Naive thymus-derived CD4-positive, alpha-beta T cell (primary cell): ENCODE measurements around the gene LASP1. TPM values are rescaled to one million over a fixed set of nuclear protein-coding genes. Genes with fewer than 3 reads are reported as not detected.

Experiments
- ATAC-seq: fragments of 150-1000 bp; cut with Tn5 transposase; 2 replicates; pipeline ENCODE4 v1.10.0; 2021; ENCODE audit warnings: mild to moderate bottlenecking, moderate library complexity
- CTCF ChIA-PET: fragments of 350-600 bp; sonication (Branson Sonifier 250); formaldehyde crosslinking; loops from one replicate; lab custom pipeline; 2021; ENCODE audit warnings: antibody characterized with exemption; lab: Charles Lee
- POLR2A ChIA-PET: fragments of 350-600 bp; sonication (Branson Sonifier 250); formaldehyde crosslinking; loops from one replicate; lab custom pipeline; 2021; ENCODE audit warnings: antibody characterized with exemption, inconsistent platforms; lab: Charles Lee
- DNase-seq, 9 donors: peaks; one replicate each; pipeline versions ENCODE4 v3.0.0 to v3.0.0-alpha.2; 2020 to 2022; ENCODE audit warnings: mixed read lengths in 1 of 9
- H3K27ac ChIP-seq: one replicate; pipeline ENCODE4 v1.7.0; 2013; ENCODE audit warnings: mild to moderate bottlenecking, low read depth, low read length, moderate library complexity
- H3K27me3 ChIP-seq, 2 donors: one replicate each; pipeline ENCODE4 v1.7.0; 2013; ENCODE audit warnings: low read length in 2 of 2, mild to moderate bottlenecking in 2 of 2, moderate library complexity in 2 of 2; ENCODE audit not compliant: control insufficient read depth in 2 of 2, insufficient read depth in 2 of 2
- H3K36me3 ChIP-seq, 3 experiments: 1 replicate in 2 of 3; 2 replicates in 1 of 3; pipeline ENCODE4 v1.7.0; 2013; ENCODE audit warnings: low read length in 3 of 3, mild to moderate bottlenecking in 3 of 3, moderate library complexity in 1 of 3; ENCODE audit not compliant: insufficient read depth in 3 of 3, control insufficient read depth in 2 of 3
- H3K4me1 ChIP-seq, 2 donors: one replicate each; pipeline ENCODE4 v1.7.0; 2013; ENCODE audit warnings: low read length in 2 of 2, mild to moderate bottlenecking in 2 of 2, moderate library complexity in 1 of 2; ENCODE audit not compliant: control insufficient read depth in 2 of 2, insufficient read depth in 2 of 2
- H3K4me3 ChIP-seq: 2 replicates; pipeline ENCODE4 v1.7.0; 2013; ENCODE audit warnings: mild to moderate bottlenecking, low read length
- H3K9me3 ChIP-seq, 3 experiments: 1 replicate in 2 of 3; 2 replicates in 1 of 3; pipeline ENCODE4 v1.7.0; 2013; ENCODE audit warnings: low read length in 3 of 3; ENCODE audit not compliant: control insufficient read depth in 2 of 3
- H3K27ac Mint-ChIP-seq, 9 donors: one replicate each; pipeline ENCODE4 v1.8.0; 2020 to 2022; ENCODE audit warnings: mixed read lengths in 9 of 9, mild to moderate bottlenecking in 8 of 9, moderate library complexity in 5 of 9, inconsistent platforms in 2 of 9
- H3K27me3 Mint-ChIP-seq, 5 donors: one replicate each; pipeline ENCODE4 v1.8.0; 2021 to 2022; ENCODE audit warnings: mixed read lengths in 5 of 5, mild to moderate bottlenecking in 1 of 5
- H3K36me3 Mint-ChIP-seq, 5 donors: one replicate each; pipeline ENCODE4 v1.8.0; 2020 to 2022; ENCODE audit warnings: mixed read lengths in 5 of 5, mild to moderate bottlenecking in 3 of 5, inconsistent platforms in 1 of 5
- H3K4me1 Mint-ChIP-seq, 7 donors: one replicate each; pipeline ENCODE4 v1.8.0; 2020 to 2022; ENCODE audit warnings: mixed read lengths in 7 of 7, mild to moderate bottlenecking in 3 of 7, inconsistent platforms in 1 of 7
- H3K4me3 Mint-ChIP-seq, 10 donors: one replicate each; pipeline ENCODE4 v1.8.0; 2020 to 2022; ENCODE audit warnings: mild to moderate bottlenecking in 10 of 10, mixed read lengths in 10 of 10, moderate library complexity in 6 of 10, inconsistent platforms in 2 of 10
- H3K9me3 Mint-ChIP-seq, 11 donors: one replicate each; pipeline ENCODE4 v1.8.0; 2020 to 2022; ENCODE audit warnings: mixed read lengths in 11 of 11, mild to moderate bottlenecking in 4 of 11, inconsistent platforms in 1 of 11, moderate library complexity in 1 of 11
- intact Hi-C, 2 donors: fragments of 100-400 bp; cut with micrococcal nuclease; formaldehyde crosslinking; loops; one replicate each; pipeline ENCODE4 v1.15.1; 2023
- microRNA-seq: library from miRNA; unstranded; fragments of <30 nt; microRNA quantifications from one replicate; pipeline ENCODE4 v1.2.0, GENCODE V29; 2022; ENCODE audit warnings: borderline microRNAs expressed
- polyA plus RNA-seq, 2 donors: library from polyadenylated mRNA; unstranded; fragments of 300-500 nt; fragmentation: Illumina TruSeq; gene quantifications; one replicate each; pipeline ENCODE4 v1.2.3, GENCODE V29; 2021
- total RNA-seq, 6 experiments: library from RNA in 5 of 6; stranded (reverse) in 5 of 6; gene quantifications; 1 replicate in 5 of 6; 2 replicates in 1 of 6; pipeline ENCODE4 v1.2.3 and lab custom pipeline; 2021 to 2026

LASP1 gene
- total and polyA plus RNA-seq, 7 experiments from 2014 or later: 43.4 to 199 (median 104) TPM

- Mint-ChIP-seq H3K27me3 (peaks cover 0 to 6% (median 0%) of the 10 kb centered on the region in 5 donors), H3K4me1 (peaks cover 14 to 31% (median 18%) of the 10 kb centered on the region in 7 donors), H3K4me3 (no peak overlapping the region), H3K36me3 (no peaks in the 10 kb centered on the region), H3K27ac (no peak overlapping the region), H3K9me3 (no peaks in the 10 kb centered on the region)
- Histone ChIP-seq H3K9me3 (no peaks in the 10 kb centered on the region), H3K27ac (no peak overlapping the region), H3K36me3 (no peaks in the 10 kb centered on the region), H3K4me3 (no peak overlapping the region), H3K4me1 (peaks cover 0 to 16% of the 10 kb centered on the region in 2 donors), H3K27me3 (no peaks in the 10 kb centered on the region)
- CTCF ChIA-PET: no interaction called here
- DNase-seq: no peak
- intact Hi-C loops: no loop called here
- ATAC-seq: no peak
- POLR2A ChIA-PET: no interaction called here
These were observed 100.9 kb downstream of the LASP1 start for GRCh38 chr17:38970804-38971203.

Small RNA genes lying within 50 kb of the gene (microRNA-seq; reads per million reads assigned to microRNA genes)
- gene MIR4727 (1.6 reads per million), gene MIR6779 (not detected)

Other genes with a start within 250 kb of the LASP1 start
- 10 to 100 TPM in 1 of 5 experiments, under 1 TPM in 4; 0.19 to 13.4 (median 0.34) TPM for gene EPOP, start 195.1 kb upstream of the LASP1 start, total RNA-seq
- gene EPOP, start 195.1 kb upstream of the LASP1 start, polyA plus RNA-seq: not detected
- gene MLLT6, start 164.8 kb upstream of the LASP1 start, total RNA-seq: 100 to 1,000 TPM; 287 to 533 (median 384) TPM
- gene MLLT6, start 164.8 kb upstream of the LASP1 start, polyA plus RNA-seq: 10 to 100 TPM; 10.2 to 11.7 TPM
- 10 to 100 TPM in 3 of 5 experiments, 1 to 10 TPM in 2; 8.0 to 39.6 (median 12.9) TPM for gene CISD3, start 139.7 kb upstream of the LASP1 start, total RNA-seq
- 10 to 100 TPM; 33.0 to 39.0 TPM for gene CISD3, start 139.7 kb upstream of the LASP1 start, polyA plus RNA-seq
- gene PCGF2, start 121.7 kb upstream of the LASP1 start, total RNA-seq: 1 to 10 TPM in 1 of 5 experiments, under 1 TPM in 1, not detected in 3; 0.34 to 2.7 TPM
- gene PCGF2, start 121.7 kb upstream of the LASP1 start, polyA plus RNA-seq: under 1 TPM in 1 of 2 donors, not detected in 1; 0.09 TPM
- 100 to 1,000 TPM in 2 of 5 experiments, 10 to 100 TPM in 3; 60.8 to 287 (median 92.1) TPM for gene PSMB3, start 117.3 kb upstream of the LASP1 start, total RNA-seq
- 100 to 1,000 TPM; 382 to 410 TPM for gene PSMB3, start 117.3 kb upstream of the LASP1 start, polyA plus RNA-seq
- gene PIP4K2B, start 70.5 kb upstream of the LASP1 start, total RNA-seq: 10 to 100 TPM; 32.4 to 67.9 (median 49.1) TPM
- gene PIP4K2B, start 70.5 kb upstream of the LASP1 start, polyA plus RNA-seq: 10 to 100 TPM; 17.5 to 18.6 TPM
- 10 to 100 TPM; 33.0 to 69.5 (median 53.4) TPM for gene CWC25, start 44.7 kb upstream of the LASP1 start, total RNA-seq
- 1 to 10 TPM; 5.0 to 8.5 TPM for gene CWC25, start 44.7 kb upstream of the LASP1 start, polyA plus RNA-seq
- gene RPL23, start 16.3 kb upstream of the LASP1 start, total RNA-seq: 1,000 to 10,000 TPM; 1,312 to 2,438 (median 1,877) TPM
- gene RPL23, start 16.3 kb upstream of the LASP1 start, polyA plus RNA-seq: 1,000 to 10,000 TPM; 1,326 to 1,996 TPM
- gene FBXO47, start 97.3 kb downstream of the LASP1 start, total RNA-seq: not detected
- gene FBXO47, start 97.3 kb downstream of the LASP1 start, polyA plus RNA-seq: not detected